Measurements from ENCODE around the gene ATP6V0B.
A peak's percentile ranks its signal among the peaks of the same experiment; 100 is the strongest.

- TF ChIP-seq, protein P1, sequence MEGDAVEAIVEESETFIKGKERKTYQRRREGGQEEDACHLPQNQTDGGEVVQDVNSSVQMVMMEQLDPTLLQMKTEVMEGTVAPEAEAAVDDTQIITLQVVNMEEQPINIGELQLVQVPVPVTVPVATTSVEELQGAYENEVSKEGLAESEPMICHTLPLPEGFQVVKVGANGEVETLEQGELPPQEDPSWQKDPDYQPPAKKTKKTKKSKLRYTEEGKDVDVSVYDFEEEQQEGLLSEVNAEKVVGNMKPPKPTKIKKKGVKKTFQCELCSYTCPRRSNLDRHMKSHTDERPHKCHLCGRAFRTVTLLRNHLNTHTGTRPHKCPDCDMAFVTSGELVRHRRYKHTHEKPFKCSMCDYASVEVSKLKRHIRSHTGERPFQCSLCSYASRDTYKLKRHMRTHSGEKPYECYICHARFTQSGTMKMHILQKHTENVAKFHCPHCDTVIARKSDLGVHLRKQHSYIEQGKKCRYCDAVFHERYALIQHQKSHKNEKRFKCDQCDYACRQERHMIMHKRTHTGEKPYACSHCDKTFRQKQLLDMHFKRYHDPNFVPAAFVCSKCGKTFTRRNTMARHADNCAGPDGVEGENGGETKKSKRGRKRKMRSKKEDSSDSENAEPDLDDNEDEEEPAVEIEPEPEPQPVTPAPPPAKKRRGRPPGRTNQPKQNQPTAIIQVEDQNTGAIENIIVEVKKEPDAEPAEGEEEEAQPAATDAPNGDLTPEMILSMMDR (conservative IDR thresholded peaks at IDR 0.05): peak; percentile 57
- no peak for TF ChIP-seq ZFX (IDR thresholded peaks at IDR 0.05)
These were observed 39.8 kb upstream of the ATP6V0B start for GRCh38 chr1:43934986-43935324.

Measured in C4-2B (cell line).